SK-N-MC (cell line): ENCODE data around the gene SMTN.
"Not testable (repeated sequence)": the region's sequence is repeated elsewhere in the genome, so short reads cannot be mapped to it uniquely, and the experiment has no call there.

Experiments used
- DNase-seq: peaks from one replicate; pipeline ENCODE4 v3.0.0-alpha.2; 2011; ENCODE audit warnings: low read depth, low spot score
- H3K27ac ChIP-seq: fragments of 200-600 bp; sonication (generic); 2 replicates; pipeline ENCODE4 v1.5.1; 2016; ENCODE audit warnings: mixed run types
- H3K36me3 ChIP-seq: fragments of 200-600 bp; sonication (generic); 2 replicates; pipeline ENCODE4 v1.6.1; 2017; ENCODE audit warnings: antibody characterized with exemption, low read length, mixed read lengths; ENCODE audit not compliant: insufficient read depth
- H3K4me3 ChIP-seq: fragments of 200-600 bp; sonication (generic); 2 replicates; pipeline ENCODE4 v1.5.1; 2016
- H3K9ac ChIP-seq: fragments of 200-600 bp; sonication (generic); 2 replicates; pipeline ENCODE4 v1.8.0; 2017; ENCODE audit warnings: mixed run types, mixed read lengths; ENCODE audit not compliant: insufficient read length
- H3K9me3 ChIP-seq: fragments of 200-600 bp; sonication (generic); 2 replicates; pipeline ENCODE4 v1.6.1; 2017; ENCODE audit warnings: low read depth, mild to moderate bottlenecking, antibody characterized with exemption, low read length, moderate library complexity, mixed read lengths
- EZH2 ChIP-seq: fragments of 200-600 bp; sonication (generic); IDR thresholded peaks from one replicate; pipeline ENCODE4 v1.6.1; 2017; ENCODE audit warnings: antibody characterized with exemption
- FOXP2 ChIP-seq: optimal IDR thresholded peaks from 2 replicates; pipeline ENCODE3; 2011; ENCODE audit warnings: mild to moderate bottlenecking, moderate library complexity; ENCODE audit not compliant: insufficient read depth; ENCODE audit errors: extremely low read length, control extremely low read depth
- POLR2AphosphoS5 ChIP-seq: IDR thresholded peaks from 2 replicates; pipeline ENCODE4 v1.6.1; 2012; ENCODE audit warnings: mild to moderate bottlenecking, low read depth, low read length, borderline replicate concordance

Gene SMTN

DNA sequence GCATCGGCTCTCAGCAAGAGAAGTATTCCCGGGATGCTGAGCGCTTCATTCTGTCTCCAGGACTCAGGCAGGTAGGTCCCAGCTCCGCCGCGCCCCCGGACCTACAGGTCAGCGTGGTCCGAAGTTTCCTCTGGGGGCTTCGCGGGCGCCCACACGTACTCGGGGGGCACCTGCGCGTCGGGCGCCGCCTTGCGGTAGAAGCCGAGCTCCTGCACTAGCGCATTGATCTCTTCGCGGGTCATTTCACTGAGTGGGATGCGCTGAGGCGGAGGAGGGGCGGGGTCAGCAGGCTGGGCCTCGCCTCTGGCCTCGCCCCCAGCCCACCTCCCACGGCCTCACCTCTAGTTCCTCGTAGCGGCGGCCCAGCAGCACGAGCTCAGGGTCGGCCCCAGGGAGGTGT, 23.8 kb downstream of the SMTN start:
- H3K36me3 ChIP-seq, result no peaks in the 10 kb centered on the region
- no peak for DNase-seq
- H3K9ac ChIP-seq, result no peak overlapping the region
- H3K27ac ChIP-seq, result no peak overlapping the region
- H3K4me3 ChIP-seq, result no peak overlapping the region
- no peaks in the 10 kb centered on the region for H3K9me3 ChIP-seq
- no peak for TF ChIP-seq EZH2
- TF ChIP-seq POLR2AphosphoS5, result no peak
- no peak for TF ChIP-seq FOXP2

DNA sequence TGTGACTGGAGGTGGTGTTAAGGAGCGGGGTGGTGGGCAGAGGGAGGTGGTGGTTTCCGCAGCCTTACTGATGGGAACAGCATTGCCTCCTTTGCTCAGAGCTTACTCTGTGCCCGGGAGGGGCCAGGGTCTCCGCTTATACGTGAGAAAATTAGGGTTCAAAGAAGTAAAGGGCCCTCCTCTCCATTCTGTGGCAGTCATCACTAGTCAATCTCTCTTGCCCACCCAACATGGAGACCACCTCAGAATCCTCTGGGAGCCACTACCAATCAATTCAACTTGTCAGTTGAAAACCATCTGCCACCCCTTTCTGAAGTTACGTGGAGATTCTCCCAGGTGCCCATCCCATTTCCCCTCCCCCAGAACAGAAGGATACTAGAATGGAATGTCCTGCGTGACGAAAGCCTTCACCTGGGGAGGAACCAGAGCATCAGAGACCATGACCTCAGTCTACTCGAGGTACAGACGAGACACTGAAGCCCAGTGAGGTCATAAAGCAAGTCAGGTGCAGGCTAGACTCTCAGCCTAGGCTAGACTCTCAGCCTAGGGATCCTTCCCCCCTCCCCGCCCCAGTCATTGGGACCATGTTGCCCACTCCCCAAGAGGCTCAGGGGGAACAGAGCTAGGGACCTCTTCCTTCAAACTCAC, 24.3 kb downstream of the SMTN start:
- TF ChIP-seq POLR2AphosphoS5 (no peak), EZH2 (no peak), FOXP2 (no peak)
- no peaks in the 10 kb centered on the region for H3K36me3 ChIP-seq
- H3K27ac ChIP-seq, result no peak overlapping the region
- H3K4me3 ChIP-seq, result no peak overlapping the region
- H3K9ac ChIP-seq, result no peak overlapping the region
- H3K9me3 ChIP-seq, result no peaks in the 10 kb centered on the region
- DNase-seq, result no peak

DNA sequence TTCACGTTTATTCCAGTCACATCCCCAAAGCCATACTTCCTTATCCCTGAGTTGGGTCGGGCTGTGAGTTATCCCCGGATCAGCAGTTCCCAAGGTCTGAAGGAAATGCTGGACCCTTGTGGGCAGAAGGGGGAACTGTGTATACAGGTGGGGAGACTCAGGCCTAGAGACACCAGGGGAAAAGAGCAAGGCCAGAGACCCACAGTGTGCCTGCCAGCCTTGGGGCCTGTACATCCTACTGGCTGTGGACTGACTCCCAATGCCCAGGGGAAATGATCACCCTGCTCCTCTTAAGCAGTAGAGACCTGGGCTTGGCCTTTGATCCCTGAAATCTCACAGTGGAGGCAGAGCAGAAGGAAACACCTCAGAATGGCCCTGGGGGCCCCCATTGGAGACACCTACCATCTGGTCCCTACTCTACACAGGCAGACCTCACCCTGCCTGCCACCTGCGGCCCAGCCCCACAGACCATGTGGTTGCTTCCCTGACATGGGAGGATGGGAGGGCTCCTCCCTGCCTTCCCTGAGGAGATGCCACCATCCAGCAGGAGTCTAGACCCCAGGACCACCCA, 25.0 kb downstream of the SMTN start:
- no peaks in the 10 kb centered on the region for H3K36me3 ChIP-seq
- no peak for DNase-seq
- H3K4me3 ChIP-seq, result no peak overlapping the region
- TF ChIP-seq EZH2 (no peak), FOXP2 (no peak), POLR2AphosphoS5 (no peak)
- H3K27ac ChIP-seq, result no peak overlapping the region
- no peak overlapping the region for H3K9ac ChIP-seq
- no peaks in the 10 kb centered on the region for H3K9me3 ChIP-seq

DNA sequence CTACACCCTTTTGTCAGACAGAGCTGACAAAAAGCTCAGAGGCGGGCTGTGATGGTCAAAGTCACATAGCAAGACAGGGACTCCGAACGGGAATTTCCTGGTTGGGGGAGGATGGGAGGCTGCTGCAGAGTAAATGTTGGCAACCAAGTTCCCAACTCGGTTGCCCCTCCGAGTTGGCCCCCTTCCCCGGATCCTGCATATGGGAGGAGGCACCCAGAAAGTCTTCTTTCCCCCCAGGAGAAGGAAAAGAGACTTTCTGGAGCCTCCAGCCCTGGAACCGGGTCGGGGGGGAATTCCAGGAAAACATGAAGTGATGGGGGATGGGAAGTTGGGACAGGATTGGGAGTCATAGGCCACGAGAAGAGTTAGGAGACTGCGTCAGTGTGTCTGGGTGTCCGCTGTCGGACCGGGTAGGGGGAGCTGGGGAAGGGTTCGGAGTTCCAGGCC, 25.6 kb downstream of the SMTN start:
- no peak for DNase-seq
- no peak overlapping the region for H3K9ac ChIP-seq
- TF ChIP-seq EZH2 (no peak), FOXP2 (no peak), POLR2AphosphoS5 (no peak)
- peak overlapping the region; percentile 93 for H3K4me3 ChIP-seq
- H3K36me3 ChIP-seq, result no peaks in the 10 kb centered on the region
- no peaks in the 10 kb centered on the region for H3K9me3 ChIP-seq
- no peak overlapping the region for H3K27ac ChIP-seq

DNA sequence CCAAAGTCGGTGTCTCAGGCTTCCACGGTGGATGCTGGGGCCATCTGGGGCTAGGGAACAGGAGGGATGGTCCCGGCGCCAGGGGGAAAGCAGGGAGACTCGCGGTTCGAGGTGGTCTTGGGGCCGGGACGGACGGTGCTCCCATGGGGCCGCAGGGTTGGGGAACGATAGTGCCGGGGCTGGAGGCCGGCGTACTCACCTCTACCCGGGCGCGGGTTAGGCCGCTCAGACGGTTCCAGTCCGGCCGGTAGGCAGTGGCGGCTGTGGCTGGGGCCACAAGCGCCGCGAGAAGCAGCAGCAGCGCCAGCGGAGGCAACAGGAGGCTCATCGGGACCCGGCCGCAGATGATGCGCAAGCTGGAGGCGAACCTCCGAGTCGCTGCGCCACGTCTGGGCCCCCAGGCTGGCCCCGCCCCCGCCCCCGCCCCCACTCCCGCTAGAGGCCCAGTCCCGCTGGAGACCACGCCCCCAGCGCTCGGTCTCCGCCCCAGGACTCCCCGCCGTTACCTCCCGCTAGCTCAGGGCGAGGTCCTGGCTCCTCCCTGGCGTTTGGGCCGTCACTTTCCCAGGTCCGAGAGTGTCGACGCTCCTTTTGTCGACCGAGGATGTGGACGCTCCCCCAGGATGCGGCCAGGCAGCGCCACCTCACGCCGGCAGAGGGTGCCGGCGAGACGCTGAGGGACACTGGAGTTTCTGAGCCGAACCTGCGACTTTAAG, 26.2 kb downstream of the SMTN start, which contains the start of gene SELENOM:
Gene SELENOM (minus strand): TSS at position 391 of the 716 bp plus-strand sequence. CDS start 63 bp downstream, at position 328.
- Histone ChIP-seq H3K36me3 (no peaks in the 10 kb centered on the region), H3K4me3 (peak within 1 kb of the TSS; percentile 93), H3K9me3 (no peaks in the 10 kb centered on the region), H3K9ac (peak within 1 kb of the TSS; percentile 57), H3K27ac (no peak within 1 kb of the TSS)
- DNase-seq, result no peak
- TF ChIP-seq FOXP2 (no peak), EZH2 (no peak), POLR2AphosphoS5 (no peak)

DNA sequence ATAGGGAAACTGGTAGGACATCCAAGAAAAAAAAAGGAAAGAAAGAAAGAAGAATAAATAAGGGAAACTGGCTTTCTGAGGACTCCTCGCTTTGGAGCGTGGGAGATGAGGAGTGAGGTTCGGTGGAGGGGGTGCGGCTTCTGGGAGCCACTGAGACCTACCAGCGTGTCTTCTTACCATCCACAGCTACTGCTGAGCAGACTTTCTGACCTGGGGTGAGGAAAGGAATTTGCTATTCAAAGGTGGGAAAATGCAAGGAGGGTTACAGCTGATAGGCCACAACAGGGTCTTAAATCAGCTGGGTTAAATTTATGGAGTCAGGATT, 26.7 kb downstream of the SMTN start:
- Histone ChIP-seq H3K9me3 (no peaks in the 10 kb centered on the region), H3K36me3 (no peaks in the 10 kb centered on the region), H3K27ac (no peak overlapping the region), H3K4me3 (peak overlapping the region; percentile 93), H3K9ac (peak overlapping the region; percentile 57)
- TF ChIP-seq FOXP2, result no peak
- no peak for TF ChIP-seq POLR2AphosphoS5
- no peak for TF ChIP-seq EZH2
- no peak for DNase-seq

DNA sequence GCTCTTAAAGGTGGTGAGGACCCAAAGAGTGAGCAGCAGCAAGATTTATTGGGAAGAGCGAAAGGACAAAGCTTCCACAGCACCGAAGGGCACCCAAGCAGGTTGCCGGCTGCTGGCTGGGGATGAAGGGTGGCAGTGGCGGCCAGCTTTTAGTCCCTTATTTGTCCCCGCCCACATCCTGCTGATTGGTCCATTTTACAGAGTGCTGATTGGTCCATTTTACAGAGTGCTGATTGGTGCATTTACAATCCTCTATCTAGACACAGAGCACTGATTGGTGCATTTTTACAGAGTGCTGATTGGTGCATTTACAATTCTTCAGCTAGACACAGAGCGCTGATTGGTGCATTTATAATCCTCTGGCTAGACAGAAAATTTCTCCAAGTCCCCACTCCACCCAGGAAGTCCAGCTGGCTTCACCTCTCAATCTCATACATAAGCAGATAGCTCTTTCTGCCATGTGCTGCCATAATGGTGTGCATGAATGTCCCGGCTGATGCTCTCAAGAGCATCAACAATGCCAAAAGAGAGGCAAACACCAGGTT, 31.5 kb downstream of the SMTN start:
- H3K9me3 ChIP-seq, H3K9ac ChIP-seq, H3K36me3 ChIP-seq, H3K4me3 ChIP-seq, DNase-seq, H3K27ac ChIP-seq: not testable (repeated sequence)

DNA sequence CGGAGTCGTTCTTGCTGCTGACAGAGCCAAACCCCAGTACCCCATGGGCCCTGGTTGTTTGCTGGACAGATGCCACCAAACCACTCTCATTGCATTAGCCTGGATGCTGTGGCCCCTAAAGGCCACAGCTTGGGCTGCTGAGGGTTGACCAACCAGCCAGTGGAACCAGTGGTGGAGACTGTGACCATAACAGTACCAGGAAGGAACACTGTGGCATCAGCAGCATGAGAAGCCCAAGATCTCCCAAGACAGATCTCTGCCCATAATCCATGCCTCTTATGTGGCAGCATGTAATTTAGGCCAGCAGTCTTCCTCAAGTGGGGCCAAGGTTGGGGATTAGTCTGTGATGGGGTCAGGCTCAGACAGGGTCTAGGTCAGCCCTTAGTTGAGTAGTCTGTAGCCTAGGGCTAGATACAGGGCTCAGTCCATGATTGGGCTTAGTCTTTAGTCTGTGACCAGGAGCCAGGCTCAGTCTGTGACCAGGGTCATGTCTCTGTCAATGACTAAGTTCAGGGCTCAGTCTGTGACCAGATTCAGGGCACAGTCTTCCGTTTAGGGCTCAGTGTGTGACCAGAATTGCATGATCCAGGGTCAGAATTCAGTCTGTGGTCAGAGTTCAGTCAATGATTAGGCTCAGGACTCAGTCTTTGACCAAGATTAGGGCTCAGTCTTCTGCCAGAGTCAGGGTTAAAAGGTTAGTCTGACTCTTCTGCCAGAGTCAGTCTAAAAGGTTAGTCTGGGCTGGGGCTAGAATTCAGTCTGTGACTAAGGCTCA, 37.1 kb downstream of the SMTN start:
- Histone ChIP-seq H3K36me3 (no peaks in the 10 kb centered on the region), H3K27ac (no peak overlapping the region), H3K9ac (no peak overlapping the region), H3K4me3 (no peak overlapping the region), H3K9me3 (no peaks in the 10 kb centered on the region)
- no peak for DNase-seq
- TF ChIP-seq EZH2 (no peak), POLR2AphosphoS5 (no peak), FOXP2 (no peak)
